ENCODE measurements around the gene UNC93B1.

The UNC93B1 gene, protein sequence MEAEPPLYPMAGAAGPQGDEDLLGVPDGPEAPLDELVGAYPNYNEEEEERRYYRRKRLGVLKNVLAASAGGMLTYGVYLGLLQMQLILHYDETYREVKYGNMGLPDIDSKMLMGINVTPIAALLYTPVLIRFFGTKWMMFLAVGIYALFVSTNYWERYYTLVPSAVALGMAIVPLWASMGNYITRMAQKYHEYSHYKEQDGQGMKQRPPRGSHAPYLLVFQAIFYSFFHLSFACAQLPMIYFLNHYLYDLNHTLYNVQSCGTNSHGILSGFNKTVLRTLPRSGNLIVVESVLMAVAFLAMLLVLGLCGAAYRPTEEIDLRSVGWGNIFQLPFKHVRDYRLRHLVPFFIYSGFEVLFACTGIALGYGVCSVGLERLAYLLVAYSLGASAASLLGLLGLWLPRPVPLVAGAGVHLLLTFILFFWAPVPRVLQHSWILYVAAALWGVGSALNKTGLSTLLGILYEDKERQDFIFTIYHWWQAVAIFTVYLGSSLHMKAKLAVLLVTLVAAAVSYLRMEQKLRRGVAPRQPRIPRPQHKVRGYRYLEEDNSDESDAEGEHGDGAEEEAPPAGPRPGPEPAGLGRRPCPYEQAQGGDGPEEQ

DNA sequence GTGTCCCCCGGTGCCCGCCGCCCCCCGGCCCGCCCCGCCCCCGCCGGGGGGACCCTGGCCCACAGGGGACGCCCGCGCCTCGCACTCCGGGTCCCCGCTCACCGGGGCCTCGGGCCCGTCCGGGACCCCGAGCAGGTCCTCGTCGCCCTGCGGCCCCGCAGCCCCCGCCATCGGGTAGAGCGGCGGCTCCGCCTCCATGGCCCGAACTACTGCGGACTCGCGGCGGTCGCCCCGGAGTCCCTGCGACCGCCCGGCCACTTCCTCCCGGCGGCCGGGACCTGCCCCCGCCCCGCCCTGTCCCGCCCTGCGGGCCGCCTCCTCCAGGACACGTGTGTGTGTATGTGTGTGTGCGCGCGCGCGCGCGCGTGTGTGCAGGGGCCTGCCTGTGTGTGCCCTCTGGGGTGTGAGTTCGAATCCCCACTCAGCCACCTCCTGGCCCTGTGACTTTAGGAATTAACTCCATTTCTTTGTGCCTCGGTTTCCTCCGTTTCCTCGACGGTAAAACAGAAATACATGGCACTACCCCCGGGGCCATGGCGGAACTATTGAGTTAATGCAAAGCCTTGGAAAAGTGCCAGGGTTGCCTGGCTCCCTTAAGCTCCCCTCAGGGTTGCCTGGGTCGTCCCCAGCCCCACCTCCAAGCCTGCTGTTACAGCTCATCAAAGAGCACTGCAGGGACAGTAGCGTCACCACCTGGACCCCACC is at the start of gene UNC93B1:
Gene UNC93B1, minus strand, starts transcription at position 252 of the 705 bp plus-strand sequence. Its CDS starts 54 bp downstream, at position 198.
- Mint-ChIP-seq H3K4me1 (peaks cover 6% of the 10 kb centered on the region), H3K27me3 (ENCODE audit: low read depth) (peaks cover 42% of the 10 kb centered on the region), H3K9me3 (no peaks in the 10 kb centered on the region), H3K36me3 (ENCODE audit: low read depth) (no peaks in the 10 kb centered on the region), H3K4me3 (peak within 1 kb of the TSS; percentile 84 to 86 (median 84)), H3K27ac (peak within 1 kb of the TSS in 1 of 3 experiments; percentile 53)
- TF ChIP-seq, protein P1, sequence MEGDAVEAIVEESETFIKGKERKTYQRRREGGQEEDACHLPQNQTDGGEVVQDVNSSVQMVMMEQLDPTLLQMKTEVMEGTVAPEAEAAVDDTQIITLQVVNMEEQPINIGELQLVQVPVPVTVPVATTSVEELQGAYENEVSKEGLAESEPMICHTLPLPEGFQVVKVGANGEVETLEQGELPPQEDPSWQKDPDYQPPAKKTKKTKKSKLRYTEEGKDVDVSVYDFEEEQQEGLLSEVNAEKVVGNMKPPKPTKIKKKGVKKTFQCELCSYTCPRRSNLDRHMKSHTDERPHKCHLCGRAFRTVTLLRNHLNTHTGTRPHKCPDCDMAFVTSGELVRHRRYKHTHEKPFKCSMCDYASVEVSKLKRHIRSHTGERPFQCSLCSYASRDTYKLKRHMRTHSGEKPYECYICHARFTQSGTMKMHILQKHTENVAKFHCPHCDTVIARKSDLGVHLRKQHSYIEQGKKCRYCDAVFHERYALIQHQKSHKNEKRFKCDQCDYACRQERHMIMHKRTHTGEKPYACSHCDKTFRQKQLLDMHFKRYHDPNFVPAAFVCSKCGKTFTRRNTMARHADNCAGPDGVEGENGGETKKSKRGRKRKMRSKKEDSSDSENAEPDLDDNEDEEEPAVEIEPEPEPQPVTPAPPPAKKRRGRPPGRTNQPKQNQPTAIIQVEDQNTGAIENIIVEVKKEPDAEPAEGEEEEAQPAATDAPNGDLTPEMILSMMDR (IDR thresholded peaks at IDR 0.05; ENCODE audit: unreplicated experiment in 3 of 3): no peak

DNA sequence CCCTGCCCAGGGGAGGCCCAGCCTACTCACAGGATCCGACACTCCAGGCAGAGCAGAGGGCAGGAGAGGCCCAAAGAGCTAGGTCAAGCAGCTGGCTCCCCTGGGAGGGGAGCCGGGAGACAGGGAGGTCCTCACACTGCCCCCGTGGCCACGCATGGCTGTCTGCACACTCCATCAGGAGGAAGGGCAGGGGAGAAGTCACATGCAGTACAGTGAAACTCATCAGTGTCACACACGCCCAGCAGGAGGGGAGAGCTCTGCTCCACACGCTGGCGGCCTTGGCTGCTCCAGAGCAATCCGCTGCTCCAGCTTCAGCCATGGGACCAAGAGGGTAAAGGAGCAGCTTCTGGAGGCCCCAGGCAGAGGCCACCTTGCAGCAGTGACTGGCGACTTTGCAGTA is 49.2 kb upstream of the UNC93B1 start:
- Mint-ChIP-seq H3K27ac (no peak overlapping the region), H3K9me3 (no peaks in the 10 kb centered on the region), H3K4me3 (no peak overlapping the region), H3K4me1 (no peaks in the 10 kb centered on the region), H3K27me3 (ENCODE audit: low read depth) (no peaks in the 10 kb centered on the region), H3K36me3 (ENCODE audit: low read depth) (peaks cover 16% of the 10 kb centered on the region)
- TF ChIP-seq, protein P1 (IDR thresholded peaks at IDR 0.05; ENCODE audit: unreplicated experiment in 3 of 3): no peak

- H3K27ac Mint-ChIP-seq: no peak overlapping the region
- H3K36me3 Mint-ChIP-seq (ENCODE audit: low read depth): peaks cover 10% of the 10 kb centered on the region
- no peaks in the 10 kb centered on the region for H3K4me1 Mint-ChIP-seq
Observed at GRCh38 chr11:68052137-68052873, 48.4 kb upstream of the UNC93B1 start.

DNA sequence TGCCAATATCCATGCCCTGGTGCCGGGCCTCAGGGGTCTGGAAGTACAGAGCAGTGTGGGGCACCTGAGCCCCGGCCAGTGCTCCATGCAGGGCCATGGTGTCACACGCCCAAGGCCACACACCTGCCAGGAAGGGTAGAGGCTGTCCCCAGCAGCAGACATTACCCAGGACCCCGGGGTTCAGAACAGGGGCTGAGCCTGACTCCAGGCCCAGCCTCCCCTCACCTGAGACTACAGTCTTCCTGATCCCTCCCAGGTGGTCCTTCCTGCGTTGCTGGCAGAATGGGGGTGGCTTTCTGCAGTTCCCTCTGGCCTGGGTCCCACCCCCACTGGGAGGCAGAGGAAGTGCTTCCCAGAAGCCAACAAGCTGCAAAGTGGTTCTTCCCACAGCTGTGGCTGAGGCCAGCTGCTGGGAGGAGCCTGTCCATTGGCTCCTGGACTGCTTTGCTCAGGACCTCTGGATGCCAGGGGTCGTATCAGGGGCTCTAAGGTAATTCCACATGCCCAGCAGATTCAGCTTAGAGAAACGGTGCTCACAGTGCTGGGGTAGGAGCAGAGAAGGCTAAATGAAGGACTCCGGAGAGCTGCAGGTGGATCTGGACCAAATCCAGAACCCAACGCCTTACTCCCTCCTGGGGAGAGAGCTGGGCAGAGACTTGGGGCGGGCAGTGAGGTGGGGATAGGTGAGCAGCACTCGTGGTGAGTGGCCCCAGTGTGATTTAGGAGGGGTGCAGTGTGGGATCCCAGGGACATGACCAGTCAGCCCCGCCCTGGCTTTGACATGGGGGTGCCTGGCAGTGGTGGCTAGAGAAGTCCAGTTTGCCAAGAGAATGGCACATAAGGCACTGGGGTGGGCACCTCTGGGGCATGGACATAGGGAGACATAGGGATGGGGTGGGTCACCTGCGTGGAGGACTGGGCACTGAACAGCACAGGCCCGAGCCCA is 47.6 kb upstream of the UNC93B1 start:
- no peak overlapping the region for H3K4me3 Mint-ChIP-seq
- peak overlapping the region in 1 of 3 experiments; percentile 69 for H3K27ac Mint-ChIP-seq
- TF ChIP-seq, protein P1 (IDR thresholded peaks at IDR 0.05; ENCODE audit: unreplicated experiment in 3 of 3): no peak
- H3K4me1 Mint-ChIP-seq: no peaks in the 10 kb centered on the region
- H3K36me3 Mint-ChIP-seq (ENCODE audit: low read depth): peaks cover 4% of the 10 kb centered on the region
- no peaks in the 10 kb centered on the region for H3K9me3 Mint-ChIP-seq
- H3K27me3 Mint-ChIP-seq (ENCODE audit: low read depth): no peaks in the 10 kb centered on the region

More at GRCh38 chr11:68052137-68052873, 48.4 kb upstream of the UNC93B1 start:
- Mint-ChIP-seq H3K4me3 (no peak overlapping the region), H3K9me3 (no peaks in the 10 kb centered on the region), H3K27me3 (ENCODE audit: low read depth) (no peaks in the 10 kb centered on the region)
- TF ChIP-seq, protein P1 (IDR thresholded peaks at IDR 0.05; ENCODE audit: unreplicated experiment in 3 of 3): no peak

- Mint-ChIP-seq H3K27ac (no peak overlapping the region), H3K36me3 (ENCODE audit: low read depth) (no peaks in the 10 kb centered on the region), H3K4me1 (no peaks in the 10 kb centered on the region), H3K9me3 (no peaks in the 10 kb centered on the region), H3K4me3 (no peak overlapping the region), H3K27me3 (ENCODE audit: low read depth) (no peaks in the 10 kb centered on the region)
- TF ChIP-seq, protein P1 (IDR thresholded peaks at IDR 0.05; ENCODE audit: unreplicated experiment in 3 of 3): no peak
Observed at GRCh38 chr11:68050371-68050841, 46.5 kb upstream of the UNC93B1 start.
